ENCODE results near the gene KIF25. TPM values are rescaled to one million over a fixed set of nuclear protein-coding genes. Genes with fewer than 3 reads are reported as not detected.

KIF25 gene
- total RNA-seq, 4 donors from 2014 or later: 0.16 to 1.0 TPM; not detected in 2

- peak; percentile 40 to 50 for TF ChIP-seq POLR2A (IDR thresholded peaks at IDR 0.05)
- no peak for TF ChIP-seq CTCF (IDR thresholded peaks at IDR 0.05 in 4 of 5, conservative IDR thresholded peaks at IDR 0.05 in 1 of 5)
- DNase-seq (no peak), ATAC-seq (peak; percentile 18 to 28)
- Histone ChIP-seq H3K9me3 (no peaks in the 10 kb centered on the region), H3K4me3 (peak overlapping the region; percentile 27 to 55 (median 38)), H3K4me1 (peaks cover 7 to 20% of the 10 kb centered on the region in 2 donors), H3K27ac (peak overlapping the region; percentile 24 to 80 (median 72)), H3K27me3 (peaks cover 0 to 7% (median 6%) of the 10 kb centered on the region in 3 donors), H3K36me3 (no peaks in the 10 kb centered on the region)
- in situ Hi-C loops (cut with MboI; ENCODE audit: low sequenced_read_pairs in 4 of 4) (no loop called here), intact Hi-C loops (cut with DNase I; ENCODE audit: low total_unique reads) (no loop called here)
Measured at GRCh38 chr6:168035661-168036545, 38.4 kb downstream of the KIF25 start.

- intact Hi-C loops (cut with DNase I; ENCODE audit: low total_unique reads): no loop called here
- H3K27ac ChIP-seq: peak overlapping the region; percentile 57 to 80 (median 74)
- TF ChIP-seq CTCF (IDR thresholded peaks at IDR 0.05 in 4 of 5, conservative IDR thresholded peaks at IDR 0.05 in 1 of 5) (no peak), POLR2A (IDR thresholded peaks at IDR 0.05) (peak; percentile 26 to 59)
Measured at GRCh38 chr6:168037242-168037641, 39.8 kb downstream of the KIF25 start.

GRCh38 chr6:168037856-168038255, 40.4 kb downstream of the KIF25 start:
- in situ Hi-C loops (cut with MboI; ENCODE audit: low sequenced_read_pairs in 4 of 4): no loop called here
- peaks cover 0 to 7% (median 6%) of the 10 kb centered on the region in 3 donors for H3K27me3 ChIP-seq
- intact Hi-C loops (cut with DNase I; ENCODE audit: low total_unique reads): no loop called here
- H3K27ac ChIP-seq: peak overlapping the region; percentile 57 to 78 (median 73)
- ATAC-seq: no peak
- H3K4me1 ChIP-seq: peaks cover 7% of the 10 kb centered on the region in 2 donors
- DNase-seq: no peak
- no peak overlapping the region for H3K4me3 ChIP-seq
- H3K9me3 ChIP-seq: no peaks in the 10 kb centered on the region
- H3K36me3 ChIP-seq: no peaks in the 10 kb centered on the region
- TF ChIP-seq CTCF (IDR thresholded peaks at IDR 0.05 in 4 of 5, conservative IDR thresholded peaks at IDR 0.05 in 1 of 5) (no peak), POLR2A (IDR thresholded peaks at IDR 0.05) (no peak)

More at GRCh38 chr6:168037242-168037641, 39.8 kb downstream of the KIF25 start:
- ATAC-seq: peak; percentile 47 to 70
- no peak for DNase-seq
- H3K9me3 ChIP-seq: no peaks in the 10 kb centered on the region
- H3K27me3 ChIP-seq: peaks cover 0 to 7% (median 6%) of the 10 kb centered on the region in 3 donors
- in situ Hi-C loops (cut with MboI; ENCODE audit: low sequenced_read_pairs in 4 of 4): no loop called here
- H3K4me3 ChIP-seq: no peak overlapping the region
- peaks cover 7 to 10% of the 10 kb centered on the region in 2 donors for H3K4me1 ChIP-seq
- H3K36me3 ChIP-seq: no peaks in the 10 kb centered on the region

- TF ChIP-seq POLR2A (IDR thresholded peaks at IDR 0.05) (no peak), CTCF (IDR thresholded peaks at IDR 0.05 in 4 of 5, conservative IDR thresholded peaks at IDR 0.05 in 1 of 5) (no peak)
- Histone ChIP-seq H3K4me1 (peaks cover 7% of the 10 kb centered on the region in 2 donors), H3K27ac (peak overlapping the region; percentile 57 to 78 (median 73)), H3K9me3 (no peaks in the 10 kb centered on the region), H3K4me3 (no peak overlapping the region), H3K27me3 (peaks cover 0 to 7% (median 6%) of the 10 kb centered on the region in 3 donors), H3K36me3 (no peaks in the 10 kb centered on the region)
- intact Hi-C loops (cut with DNase I; ENCODE audit: low total_unique reads): no loop called here
- in situ Hi-C loops (cut with MboI; ENCODE audit: low sequenced_read_pairs in 4 of 4): no loop called here
- ATAC-seq: no peak
- no peak for DNase-seq
Measured at GRCh38 chr6:168038576-168039140, 41.2 kb downstream of the KIF25 start.

Measured in gastrocnemius medialis (tissue), 4 donors.